IPS-11a (cell line): ENCODE measurements around the gene CDKN2B-AS1.
"Not testable (repeated sequence)": the region's sequence is repeated elsewhere in the genome, so short reads cannot be mapped to it uniquely, and the experiment has no call there.

ENCODE experiments used
- H3K4me3 ChIP-seq: one replicate; pipeline ENCODE4 v1.5.1; 2013; ENCODE audit warnings: low read depth, low read length, control low read depth

Gene CDKN2B-AS1

DNA sequence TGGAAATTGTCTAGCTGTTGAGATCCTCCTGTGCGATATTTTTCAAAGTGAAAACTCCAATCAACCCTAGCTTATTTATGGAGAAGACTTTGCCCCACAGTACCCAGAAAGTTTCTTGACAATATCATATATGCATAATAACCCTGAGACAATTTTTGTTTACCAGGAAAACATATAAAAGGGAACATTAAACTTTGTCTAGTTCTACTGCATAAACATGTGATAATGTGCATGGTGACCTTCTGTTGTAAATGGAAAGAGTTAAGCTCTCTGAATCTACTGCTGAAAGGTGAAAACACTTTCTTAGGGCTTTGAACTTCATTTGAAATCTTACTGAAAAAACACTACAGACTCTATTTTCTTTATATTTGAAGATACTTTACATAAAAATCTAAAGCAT is 46.8 kb downstream of the CDKN2B-AS1 start:
- H3K4me3 ChIP-seq = no peak overlapping the region

DNA sequence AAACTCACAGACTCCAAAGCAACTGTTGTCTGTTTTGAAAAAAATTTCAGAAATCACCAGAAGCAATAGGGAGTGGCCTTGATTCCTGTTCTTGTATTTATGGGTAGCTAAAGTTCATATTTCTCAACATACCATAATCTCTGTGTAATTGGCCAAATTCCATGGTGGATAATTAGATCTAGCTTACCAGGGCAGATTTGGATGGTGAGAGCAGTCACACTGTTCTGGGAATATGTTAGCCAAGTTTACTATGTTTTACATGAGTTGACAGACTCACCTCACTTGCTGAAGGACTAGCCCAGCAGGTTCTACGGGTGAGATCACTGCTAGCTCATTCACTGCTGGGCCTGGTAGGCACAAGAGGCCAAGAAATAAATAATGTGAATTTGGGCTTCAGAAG is 47.2 kb downstream of the CDKN2B-AS1 start:
- H3K4me3 ChIP-seq = no peak overlapping the region

DNA sequence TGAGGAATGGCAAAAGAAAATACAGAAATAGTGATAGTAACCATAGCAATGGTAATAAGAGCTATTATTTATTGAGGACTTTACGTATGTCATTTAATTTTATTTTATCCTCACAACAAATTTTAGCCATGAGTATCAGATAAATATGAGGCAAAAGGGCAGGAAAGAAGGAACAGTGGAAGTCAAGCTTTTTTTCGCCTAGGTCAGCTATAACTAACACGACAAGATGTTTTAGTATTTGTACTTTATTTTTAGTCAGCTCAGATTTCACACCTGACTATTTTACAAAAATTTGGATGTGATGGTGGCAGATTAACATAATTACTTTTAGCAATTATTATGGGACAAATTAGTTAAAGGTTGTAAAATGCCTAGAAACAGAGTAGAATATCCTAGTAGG is 49.3 kb downstream of the CDKN2B-AS1 start:
- no peak overlapping the region for H3K4me3 ChIP-seq

DNA sequence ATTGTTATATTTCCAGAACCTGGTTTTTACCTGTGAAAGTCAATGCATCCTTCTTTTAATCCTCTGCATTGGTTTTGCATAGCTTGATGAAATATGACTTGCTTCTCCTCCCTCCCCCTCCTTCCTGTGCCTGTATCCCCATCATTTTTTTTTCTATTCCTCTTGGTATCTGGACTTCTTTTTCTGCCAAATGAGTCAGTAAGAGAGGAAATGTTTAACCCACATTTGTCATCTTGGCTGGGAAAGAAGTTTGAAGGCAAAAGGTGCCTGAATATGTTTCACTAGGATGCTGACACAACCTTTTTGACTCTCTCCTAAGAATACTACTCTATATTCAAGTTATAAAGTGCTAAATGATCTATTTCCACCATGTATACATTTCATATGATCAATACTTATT is 50.0 kb downstream of the CDKN2B-AS1 start:
- no peak overlapping the region for H3K4me3 ChIP-seq

- H3K4me3 ChIP-seq = no peak overlapping the region
These were observed 50.8 kb downstream of the CDKN2B-AS1 start for GRCh38 chr9:22045423-22045822.

GRCh38 chr9:22046243-22046885 is 51.8 kb downstream of the CDKN2B-AS1 start:
- H3K4me3 ChIP-seq = no peak overlapping the region

- H3K4me3 ChIP-seq = no peak overlapping the region
These were observed 53.0 kb downstream of the CDKN2B-AS1 start for GRCh38 chr9:22047596-22047995.

DNA sequence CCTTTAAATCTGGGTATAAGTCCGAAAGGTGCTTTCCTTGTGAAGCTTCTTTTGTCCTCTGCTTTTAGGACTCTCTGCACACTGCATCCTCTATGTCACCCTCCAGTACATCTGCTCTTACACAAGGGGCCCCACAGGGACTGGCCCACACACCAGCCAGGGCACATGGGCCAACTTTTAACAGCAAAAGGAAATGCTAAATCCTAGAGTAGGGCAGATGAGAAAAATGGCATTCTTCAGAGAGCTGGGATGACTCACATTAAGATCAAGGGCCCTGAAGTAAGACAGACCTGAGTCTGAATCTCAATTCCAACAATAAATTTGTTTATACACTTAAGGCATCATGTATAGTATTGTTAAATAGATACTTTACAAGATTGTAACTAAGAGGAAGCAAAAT is 54.8 kb downstream of the CDKN2B-AS1 start:
- H3K4me3 ChIP-seq = no peak overlapping the region

DNA sequence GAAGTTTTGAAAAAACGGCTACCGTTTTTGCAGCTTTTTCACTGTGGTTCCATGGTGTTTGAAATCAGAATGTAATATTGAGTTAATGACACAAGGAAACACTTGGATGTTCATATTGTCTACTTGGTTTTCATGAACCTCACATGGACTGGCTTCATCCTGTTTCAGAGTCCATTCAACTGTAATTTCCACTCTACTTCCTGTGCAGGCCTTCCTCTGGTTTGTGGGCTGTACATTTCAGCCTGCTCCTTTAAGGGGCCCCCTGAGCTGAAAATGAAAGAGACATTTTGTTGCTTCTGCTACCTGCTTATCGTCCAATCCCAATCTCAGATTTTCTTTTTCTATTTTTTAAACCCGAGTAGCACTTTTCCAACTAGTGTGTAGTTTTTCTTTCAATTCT is 56.3 kb downstream of the CDKN2B-AS1 start:
- no peak overlapping the region for H3K4me3 ChIP-seq

GRCh38 chr9:22052376-22052945 is 57.9 kb downstream of the CDKN2B-AS1 start:
- no peak overlapping the region for H3K4me3 ChIP-seq

DNA sequence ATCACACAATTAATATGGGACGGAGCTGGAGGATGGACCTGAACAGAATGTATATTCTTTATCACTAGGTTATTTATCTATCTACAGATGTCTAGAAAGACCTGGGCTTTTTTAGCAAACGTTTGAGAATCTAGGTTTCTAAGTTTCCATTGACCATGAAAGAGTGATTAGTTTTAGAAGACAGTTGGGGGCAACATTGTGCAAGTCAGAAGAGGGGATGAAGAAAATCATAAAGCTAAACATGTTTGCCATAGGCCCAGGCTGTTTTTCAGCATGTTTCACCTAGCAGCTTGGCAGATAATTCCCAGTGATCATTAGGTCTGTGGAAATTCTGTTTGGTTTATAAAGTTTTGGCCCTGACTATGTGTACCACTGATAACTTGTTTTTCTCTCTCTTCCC is 58.6 kb downstream of the CDKN2B-AS1 start:
- no peak overlapping the region for H3K4me3 ChIP-seq

- H3K4me3 ChIP-seq = no peak overlapping the region
These were observed 59.5 kb downstream of the CDKN2B-AS1 start for GRCh38 chr9:22054076-22054475.

- no peak overlapping the region for H3K4me3 ChIP-seq
These were observed 59.9 kb downstream of the CDKN2B-AS1 start for GRCh38 chr9:22054529-22054928.

DNA sequence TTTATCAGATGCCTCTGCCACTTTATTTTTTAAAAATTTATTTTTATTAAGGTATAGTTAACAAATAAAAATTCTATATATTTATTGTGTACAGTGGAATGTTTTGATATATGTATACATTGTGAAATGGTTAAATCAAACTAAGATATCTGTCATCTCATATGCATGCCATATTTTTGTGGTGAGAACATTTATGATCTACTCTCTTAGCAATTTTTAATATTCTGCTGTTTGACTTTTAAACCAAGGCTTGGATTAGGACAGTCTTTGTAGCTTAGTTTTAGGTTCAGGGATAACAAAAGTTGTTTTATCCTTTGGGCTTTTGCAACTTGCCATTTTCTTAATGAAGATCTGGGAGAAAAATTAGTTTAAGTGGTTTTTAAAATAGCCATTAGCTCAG is 60.5 kb downstream of the CDKN2B-AS1 start:
- no peak overlapping the region for H3K4me3 ChIP-seq

GRCh38 chr9:22056402-22056801 is 61.8 kb downstream of the CDKN2B-AS1 start:
- no peak overlapping the region for H3K4me3 ChIP-seq

DNA sequence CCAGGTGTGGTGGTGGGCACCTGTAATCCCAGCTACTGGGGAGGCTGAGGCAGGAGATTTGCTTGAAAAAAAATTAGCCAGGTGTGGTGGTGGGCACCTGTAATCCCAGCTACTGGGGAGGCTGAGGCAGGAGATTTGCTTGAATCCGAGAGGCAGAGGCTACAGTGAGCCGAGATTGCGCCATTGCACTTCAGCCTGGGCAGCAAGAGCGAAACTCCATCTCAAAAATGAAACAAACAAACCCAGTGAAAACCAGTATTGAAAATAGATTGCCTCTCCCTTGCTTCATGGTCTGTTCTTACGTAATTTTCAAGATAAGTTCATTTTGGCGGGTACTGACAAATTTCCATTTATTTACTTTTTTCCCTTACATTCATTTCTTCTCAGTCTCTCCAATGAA is 63.4 kb downstream of the CDKN2B-AS1 start:
- H3K4me3 ChIP-seq = not testable (repeated sequence)

DNA sequence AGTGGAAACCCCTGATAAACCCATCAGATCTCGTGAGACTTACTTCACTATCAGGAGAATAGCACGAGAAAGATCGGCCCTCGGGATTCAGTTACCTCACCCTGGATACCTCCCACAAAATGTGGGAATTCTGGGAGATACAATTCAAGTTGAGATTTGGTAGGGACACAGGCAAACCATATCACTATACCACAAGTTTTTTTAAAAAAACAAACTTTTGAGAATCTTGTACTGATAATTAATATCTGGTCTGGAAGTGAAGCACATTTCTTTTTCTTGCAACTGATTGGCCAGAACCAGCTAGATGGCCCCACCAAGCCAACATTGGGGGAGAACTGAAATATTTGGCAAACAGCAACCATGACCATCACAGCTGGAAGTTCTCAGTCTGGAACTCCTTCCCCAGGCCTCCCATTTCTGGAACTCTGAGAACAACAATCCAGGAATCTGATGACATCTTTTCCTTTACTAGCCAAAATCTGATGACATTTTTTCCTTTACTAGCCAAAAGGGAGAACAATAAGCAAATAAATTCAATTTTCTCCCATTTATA is 66.3 kb downstream of the CDKN2B-AS1 start:
- no peak overlapping the region for H3K4me3 ChIP-seq

- no peak overlapping the region for H3K4me3 ChIP-seq
These were observed 70.4 kb downstream of the CDKN2B-AS1 start for GRCh38 chr9:22064957-22065356.

- no peak overlapping the region for H3K4me3 ChIP-seq
These were observed 71.0 kb downstream of the CDKN2B-AS1 start for GRCh38 chr9:22065431-22066200.

DNA sequence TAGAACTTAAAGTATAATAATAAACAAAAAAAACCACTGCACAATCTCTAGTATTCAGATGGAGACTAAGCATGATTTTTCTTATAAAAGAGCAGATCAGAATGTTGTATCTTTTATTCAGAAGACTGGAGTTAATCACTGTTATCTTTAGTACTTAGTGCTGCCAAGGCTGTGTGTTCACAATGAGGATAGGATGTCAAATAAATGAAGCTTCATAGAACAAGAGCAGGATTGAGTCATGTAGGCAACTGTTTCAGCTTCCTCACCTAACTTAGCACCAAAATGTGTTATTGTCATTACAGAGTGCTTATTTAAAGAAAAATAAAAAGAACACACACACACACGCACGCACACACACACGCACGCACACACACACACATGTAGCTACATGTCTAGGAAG is 72.6 kb downstream of the CDKN2B-AS1 start:
- no peak overlapping the region for H3K4me3 ChIP-seq

- no peak overlapping the region for H3K4me3 ChIP-seq
These were observed 73.8 kb downstream of the CDKN2B-AS1 start for GRCh38 chr9:22068369-22068768.

- no peak overlapping the region for H3K4me3 ChIP-seq
These were observed 78.8 kb downstream of the CDKN2B-AS1 start for GRCh38 chr9:22073349-22073748.
